Stimulated activated CD8-positive, alpha-beta memory T cell treated with anti-CD3 and anti-CD28 coated beads, Interleukin-4, amount 100 ng/mL, for 48 hours (primary cell): ENCODE measurements around the gene MAP4K2.
"Not testable (repeated sequence)": the region's sequence is repeated elsewhere in the genome, so short reads cannot be mapped to it uniquely, and the experiment has no call there.

Experiments used
- DNase-seq: peaks from one replicate; pipeline ENCODE4 v3.0.0-alpha.2; 2020

MAP4K2 gene

DNA sequence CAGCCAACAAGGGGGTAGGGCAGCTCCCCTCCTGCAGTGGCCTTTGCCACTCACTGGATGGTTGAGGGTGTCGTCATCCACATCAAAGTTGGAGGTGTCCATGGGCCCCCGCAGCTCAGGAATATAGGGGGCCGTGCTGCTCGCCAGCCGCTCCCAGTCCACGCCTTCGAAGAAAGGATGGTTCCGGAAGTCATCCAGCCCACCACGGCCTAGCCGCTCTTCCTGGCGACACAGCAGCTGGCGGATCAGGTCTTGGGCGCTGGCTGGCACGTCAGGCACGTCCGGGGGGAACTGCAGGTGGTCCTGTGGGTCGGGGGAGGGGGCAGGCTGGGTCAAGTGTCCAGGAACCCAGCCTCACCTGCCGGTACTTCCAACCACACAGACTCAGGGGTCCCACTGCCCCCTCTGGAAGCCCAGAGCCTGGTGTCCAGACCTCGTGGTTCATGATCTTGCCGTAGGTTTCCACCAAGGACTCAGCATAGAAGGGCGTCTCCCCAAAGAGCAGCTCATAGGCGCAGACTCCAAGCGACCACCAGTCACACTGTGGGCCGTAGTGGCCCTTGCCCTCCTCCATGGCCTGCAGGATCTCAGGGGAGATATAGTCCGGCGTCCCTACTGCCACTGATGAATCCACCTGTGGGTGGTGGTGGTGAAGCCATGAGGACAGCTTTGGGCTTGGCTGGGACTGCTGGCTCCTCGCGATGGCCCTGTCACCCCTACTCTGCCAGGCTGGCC, 35.8 kb upstream of the MAP4K2 start:
- no peak for DNase-seq

DNA sequence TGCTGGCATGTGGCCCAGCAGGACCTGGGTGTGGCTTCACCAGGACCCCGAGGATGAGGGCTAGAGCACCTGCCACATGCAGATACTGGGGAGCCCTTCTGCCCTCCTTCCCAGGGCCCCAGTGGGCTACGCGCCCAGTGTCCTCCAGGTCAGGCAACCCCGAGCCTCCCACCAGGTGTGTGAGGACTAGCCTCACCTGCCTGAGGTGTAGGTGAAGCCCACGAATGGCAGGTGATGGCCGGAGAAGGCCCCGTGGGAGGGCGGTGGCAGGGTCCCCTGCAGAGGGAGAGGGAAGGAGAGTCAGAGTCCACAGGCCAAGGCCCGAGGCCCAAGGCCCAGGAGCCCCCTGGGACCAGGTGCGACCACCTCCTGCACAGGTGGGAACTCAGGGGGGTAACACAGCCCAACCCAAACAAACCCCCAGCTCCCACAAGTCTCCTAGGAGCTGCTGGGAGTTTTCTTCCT, 34.9 kb upstream of the MAP4K2 start:
- no peak for DNase-seq

DNA sequence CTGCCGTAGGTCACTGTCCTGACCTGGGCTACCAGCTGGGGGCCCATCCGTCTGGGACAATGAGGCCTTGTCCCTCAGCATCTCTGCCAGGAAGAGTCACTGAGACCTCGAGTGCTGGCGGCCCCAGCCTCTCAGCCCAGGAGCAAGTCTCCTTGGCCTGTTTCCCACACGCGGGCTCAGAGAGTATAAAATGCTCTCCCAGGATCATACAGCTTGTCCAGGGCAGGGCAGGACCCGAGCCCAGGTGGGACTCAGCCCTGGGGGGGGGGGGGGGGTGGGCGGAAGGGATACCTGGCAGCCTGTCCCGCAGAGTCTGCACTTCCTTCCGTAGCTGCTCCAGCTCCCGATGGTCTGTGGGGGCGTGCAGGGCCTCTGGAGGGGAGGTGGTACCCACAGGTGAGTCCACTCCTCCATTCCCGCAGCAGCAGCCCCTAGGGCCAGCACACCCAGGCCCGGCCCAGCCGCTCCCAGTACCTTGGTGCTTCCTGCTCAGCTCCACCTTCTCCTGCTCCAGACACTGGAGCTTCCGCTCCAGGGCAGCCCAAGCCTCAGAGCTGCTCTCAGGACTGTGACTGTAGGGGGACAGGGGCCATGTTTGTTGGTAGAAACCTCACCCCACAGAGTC, 33.5 kb upstream of the MAP4K2 start:
- no peak for DNase-seq

DNA sequence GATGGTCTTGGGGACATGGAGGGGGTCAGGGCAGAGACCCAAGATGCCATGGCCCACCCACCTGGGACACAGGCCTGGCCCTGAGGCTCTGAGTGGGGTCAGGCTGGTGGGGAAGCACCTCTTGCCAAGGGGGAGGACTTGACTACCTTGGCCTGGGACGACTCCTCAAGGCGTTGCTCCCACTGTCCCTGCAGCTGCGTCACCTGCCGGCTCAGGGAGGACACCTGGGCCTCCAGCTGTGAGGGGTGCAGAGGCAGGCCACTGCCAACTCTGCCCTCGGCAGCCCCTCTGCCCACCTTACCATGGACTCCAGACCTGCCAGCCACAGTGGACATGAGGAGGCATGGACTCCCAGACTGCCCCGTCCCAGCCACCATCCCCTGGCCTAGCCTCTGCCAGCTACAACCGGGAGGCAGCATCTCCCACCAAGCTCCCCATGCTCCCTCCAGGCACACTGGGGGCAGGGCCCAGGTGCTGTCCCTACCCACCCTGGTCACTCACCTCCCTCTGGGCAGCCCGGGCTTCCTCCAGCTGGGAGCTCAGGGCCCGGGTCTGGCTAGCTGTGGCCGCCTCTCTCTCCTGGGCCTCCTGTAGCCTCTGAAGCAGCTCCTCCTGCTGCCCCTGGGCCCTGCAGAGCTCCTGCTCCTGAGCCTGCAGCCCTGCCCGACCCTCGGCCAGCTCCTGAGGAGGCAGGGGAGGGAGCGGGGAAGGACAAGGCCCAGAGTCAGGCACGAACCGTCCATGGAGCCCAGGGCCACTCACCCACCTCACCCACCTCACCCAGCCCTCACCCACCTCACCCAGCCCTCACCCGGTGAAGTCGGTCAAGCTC, 32.8 kb upstream of the MAP4K2 start:
- no peak for DNase-seq

DNA sequence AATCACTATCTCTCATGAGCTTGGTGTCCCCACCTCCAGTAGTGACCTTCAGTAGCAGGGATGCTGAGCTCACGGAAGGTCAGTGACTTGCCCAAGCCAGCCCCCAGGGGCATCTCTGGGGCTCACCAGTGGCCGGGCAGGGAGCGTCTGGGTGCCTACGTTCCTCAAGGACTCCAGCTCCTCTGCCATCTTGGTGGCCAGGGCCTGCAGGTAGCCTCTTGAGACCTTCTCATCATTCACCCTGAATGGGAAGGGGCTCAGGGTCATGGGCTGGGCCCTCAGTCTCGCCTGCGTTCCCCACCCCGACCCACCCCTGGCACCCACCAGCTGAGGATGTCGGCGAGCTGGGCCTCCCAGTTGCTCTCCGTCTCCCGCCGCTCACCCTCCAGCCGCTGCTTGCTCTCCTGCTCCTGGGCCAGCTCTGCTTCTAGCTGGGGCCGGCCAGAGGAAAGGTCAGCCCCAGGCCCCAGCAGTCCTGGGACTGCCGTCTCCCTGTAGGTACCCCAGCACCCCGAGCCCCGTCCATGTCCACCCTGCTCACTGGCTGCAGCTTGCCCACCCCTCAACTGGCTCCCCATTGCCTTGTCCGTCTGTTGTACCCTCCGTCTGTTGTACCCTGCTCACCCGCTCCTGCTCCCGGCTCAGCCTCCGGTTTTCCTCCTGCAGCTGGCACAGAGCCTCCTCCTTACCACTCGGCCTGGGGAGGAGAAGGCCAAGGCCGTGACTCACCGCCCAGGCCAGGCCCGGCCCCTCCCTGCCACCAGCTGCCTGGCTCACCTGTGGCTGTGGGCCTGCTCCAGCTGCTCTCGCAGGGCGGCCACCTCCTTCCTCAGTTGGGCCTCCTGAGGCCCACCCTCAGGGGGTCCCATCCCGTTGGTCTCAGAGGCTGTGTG, 32.0 kb upstream of the MAP4K2 start:
- DNase-seq: no peak

DNA sequence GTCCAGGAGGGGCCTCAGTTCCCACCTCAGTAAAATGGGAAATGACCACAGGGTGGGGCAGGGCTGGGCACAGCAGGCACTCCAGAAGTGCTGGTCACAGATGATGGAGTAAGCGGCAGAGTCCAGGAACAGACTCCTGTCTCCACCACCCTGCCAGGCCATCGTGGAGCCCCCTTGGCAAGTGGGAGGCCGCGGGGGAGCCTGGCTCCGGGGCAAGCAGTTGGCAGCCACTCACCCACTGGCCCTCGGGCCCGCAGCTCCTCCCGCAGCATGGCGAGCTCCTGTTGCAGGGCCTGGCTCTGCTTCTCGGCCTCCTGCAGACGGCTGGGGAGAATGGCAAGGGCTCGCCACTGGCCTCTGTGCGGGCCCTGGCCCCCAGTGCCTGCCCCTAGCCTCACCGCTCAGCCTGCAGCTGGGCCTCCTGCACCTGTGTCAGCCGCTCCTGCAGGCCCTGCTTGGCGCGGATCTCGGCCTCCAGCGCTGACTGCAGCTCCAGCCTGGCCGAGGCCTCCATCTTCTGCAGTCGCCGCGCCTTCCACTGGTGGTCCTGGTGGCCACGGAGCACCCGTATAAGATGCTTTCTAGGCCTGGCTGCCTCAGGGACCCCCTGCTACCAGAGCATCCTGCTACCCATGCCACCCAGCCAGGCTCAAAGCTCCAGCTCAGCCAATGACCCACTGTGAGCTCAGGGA, 31.2 kb upstream of the MAP4K2 start:
- DNase-seq: no peak

DNA sequence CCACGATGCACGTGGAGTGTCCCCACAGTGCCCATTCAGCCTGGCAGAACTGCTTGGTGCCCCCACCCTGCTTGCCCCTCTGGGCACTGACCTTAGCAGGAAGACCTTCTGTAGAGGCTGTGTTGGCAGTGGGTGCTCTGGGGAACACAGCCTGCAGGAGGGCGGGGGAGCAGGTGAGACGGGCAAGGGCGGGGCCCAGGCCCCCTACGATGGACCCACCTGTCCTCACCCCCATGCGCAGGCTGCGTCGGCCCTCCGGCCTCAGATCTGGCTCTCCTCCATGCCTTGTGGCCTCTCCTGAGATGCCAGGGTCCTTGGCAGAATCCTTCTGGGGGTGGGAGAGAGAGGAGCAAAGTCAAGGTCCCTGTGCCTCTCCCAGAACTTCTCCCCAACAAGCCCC, 30.5 kb upstream of the MAP4K2 start:
- DNase-seq: no peak

DNA sequence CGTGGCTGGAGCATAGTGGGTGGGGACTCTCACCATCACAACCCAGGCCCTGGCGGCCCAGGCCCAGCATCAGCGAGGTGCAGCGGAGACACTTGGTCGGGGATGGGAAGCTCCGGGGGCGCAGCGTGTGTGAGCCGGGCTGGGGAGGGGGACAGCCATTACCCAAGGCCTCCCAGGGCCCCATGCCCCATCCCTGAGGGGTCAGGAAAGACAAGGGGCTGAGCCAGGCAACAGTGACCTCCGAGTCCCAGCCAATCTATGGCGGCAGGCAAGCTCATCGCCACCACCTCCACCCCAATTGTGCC, 30.1 kb upstream of the MAP4K2 start:
- no peak for DNase-seq

DNA sequence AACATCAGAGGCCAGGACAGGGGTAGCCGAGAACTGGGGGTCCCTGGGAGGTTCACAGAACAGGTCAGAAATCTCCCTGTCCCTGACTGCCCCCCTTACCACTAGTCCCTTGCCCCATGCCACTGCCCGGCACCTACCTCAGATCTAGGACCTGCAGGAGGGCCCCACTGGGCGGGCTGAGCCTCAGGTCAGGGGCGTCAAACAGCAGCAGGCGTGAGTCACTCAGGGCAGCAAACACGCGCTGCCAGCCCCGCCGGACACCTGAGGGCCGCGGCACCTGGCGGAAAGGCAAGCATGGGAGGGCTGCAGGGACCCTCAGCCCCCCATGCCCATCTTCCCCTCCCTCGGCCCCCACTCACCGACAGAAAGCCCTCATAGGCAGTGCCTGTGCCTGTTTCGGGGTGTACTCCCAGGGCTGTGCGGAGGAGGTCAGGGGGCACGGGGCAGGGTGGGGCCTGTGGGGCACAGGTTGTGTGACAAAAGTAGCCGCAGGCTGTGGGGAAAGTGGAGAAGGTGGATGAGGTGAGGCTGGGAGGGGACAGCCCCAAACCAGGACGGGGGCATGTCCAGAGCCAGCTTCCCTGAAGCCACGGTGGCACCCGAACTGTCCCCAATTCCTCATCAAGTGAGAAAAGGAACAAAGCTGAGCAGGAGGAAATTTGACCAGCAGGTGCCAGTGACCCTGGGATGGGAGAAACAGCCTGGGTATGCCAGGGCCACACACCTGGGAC, 29.6 kb upstream of the MAP4K2 start:
- DNase-seq: no peak

DNA sequence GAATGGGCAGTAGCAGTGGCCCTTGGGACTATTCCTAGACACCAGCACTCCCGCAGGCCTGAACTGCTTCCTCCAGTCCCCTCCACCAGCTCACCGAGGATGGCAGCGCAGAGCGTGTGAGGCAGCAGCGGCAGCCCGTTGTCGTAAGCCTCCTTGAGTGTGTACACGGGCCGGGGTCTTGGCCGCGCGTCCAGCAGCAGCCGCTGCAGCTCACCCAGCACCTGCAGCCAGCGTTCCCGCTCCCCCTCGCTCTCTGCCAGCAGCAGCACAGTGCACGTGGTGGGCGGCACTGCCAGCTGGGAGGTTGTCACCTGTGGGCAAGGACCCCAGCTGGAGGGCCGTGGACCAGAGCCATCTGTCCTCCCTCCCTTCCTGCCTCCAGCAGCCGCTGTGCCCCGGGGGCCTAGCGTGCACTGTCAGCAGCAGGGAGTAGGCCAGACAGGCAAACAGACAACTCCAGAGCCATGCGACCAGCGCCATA, 28.4 kb upstream of the MAP4K2 start:
- no peak for DNase-seq

DNA sequence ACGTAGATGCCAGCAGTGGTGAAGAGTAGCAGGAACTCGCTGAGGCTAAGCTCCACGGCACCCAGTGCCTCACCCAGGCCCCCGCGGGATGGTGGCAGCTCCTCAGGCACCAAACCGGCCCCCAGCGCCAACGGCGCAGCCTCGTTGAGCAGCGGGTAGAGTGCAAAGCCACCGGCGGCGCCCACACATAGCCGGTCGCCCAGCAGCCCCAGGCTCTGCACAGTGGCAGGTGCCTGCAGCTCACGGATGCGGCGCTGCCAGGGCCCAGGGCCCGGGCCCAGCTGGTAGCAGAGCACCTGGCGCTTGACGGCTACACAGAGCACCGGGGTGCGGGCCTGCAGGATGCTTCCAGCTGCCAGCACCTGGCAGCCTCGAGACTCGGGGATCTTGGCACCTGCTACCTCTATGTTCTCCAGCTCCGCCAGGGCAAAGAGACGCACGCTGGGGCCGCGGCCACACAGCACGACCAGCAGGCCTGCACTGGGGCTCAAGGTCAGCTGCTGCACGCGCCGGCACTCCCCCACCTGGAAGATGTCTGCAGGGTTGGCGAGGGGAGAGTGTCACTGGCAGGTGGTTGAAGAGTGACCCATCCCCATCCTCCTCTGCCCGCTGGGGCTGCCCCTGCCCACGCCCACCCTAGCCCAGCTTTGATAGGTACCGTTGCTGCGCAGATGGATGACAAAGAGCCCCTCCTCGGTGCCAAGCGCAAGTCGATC, 26.7 kb upstream of the MAP4K2 start:
- DNase-seq: no peak

DNA sequence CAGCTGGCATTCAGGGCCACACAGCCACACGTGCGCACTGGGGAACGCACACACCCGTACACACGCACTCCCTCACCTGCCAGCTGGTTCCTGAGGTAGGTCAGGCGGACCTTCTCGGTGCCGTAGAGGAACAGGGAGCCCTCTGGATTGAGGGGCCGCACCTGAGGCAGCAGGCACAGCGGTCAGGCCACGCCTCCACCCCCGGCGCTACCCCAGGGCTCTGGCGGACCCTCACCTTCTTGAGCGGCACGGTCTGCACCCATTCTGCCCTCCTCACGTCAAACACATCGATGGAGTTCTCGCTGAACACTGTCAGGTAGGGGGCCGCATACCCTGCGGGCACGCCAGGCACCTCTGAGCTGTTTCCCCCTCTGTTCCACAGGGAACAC, 24.4 kb upstream of the MAP4K2 start:
- no peak for DNase-seq

DNA sequence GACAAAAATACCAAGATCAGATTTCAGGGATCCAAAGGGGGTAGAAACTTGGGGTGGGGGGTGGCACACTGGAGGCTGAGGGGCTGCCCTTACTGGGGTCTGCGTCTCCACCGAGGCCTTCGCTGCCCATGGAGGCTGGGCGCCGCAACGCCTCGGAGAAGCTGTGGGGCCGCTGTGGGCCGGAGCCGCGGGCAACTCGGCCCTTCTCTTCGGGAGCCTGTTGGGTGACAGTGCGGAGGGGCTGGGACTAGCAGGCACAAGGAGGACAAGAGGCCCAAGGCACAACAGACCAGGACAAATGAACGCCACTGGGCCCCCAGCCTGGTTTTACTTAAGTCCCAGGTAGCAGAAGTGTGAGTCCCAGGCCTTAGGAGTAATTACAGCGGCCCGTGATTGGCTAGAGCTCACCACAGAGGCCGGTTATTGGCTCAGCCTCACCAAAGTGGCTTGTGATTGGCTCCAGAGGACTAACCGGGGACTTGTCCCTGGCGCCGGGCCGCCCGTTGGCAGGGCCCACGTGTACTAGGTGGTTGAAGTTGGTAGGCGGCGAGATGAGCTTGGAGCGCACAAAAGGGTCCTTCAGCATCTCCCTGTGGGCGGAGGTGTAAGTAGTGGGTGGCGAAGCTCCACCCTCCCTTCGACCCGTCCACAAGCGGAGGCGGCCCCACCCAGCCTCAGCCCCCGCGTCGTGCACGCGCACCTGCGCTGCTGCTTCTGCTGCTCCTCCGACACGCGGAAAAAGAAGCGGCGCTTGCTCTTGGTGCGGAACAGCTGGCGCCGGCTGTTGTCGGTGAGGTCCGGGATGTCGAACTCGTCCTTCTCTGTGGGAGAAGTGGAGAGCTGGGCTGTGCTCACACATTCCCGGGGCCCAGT, 23.8 kb upstream of the MAP4K2 start:
- DNase-seq: no peak

DNA sequence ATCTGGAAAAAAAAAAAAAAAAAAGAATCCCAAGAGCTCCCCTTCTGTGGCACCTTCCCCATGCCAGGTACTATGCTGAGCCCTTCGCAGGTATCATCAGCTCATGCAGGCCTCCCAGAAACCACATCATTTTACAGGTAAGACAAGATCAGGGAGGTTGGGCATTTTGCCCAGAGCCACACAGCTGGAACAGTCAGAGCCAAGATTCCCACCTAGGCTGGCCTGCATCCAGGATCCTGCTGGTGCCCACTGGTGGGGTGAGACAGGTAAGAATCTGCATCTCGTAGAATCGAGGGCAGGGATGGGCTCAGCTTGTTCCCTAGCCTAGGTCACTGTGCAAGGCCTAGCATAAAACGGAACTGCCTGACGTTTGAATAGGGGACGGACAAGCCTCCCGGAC, 23.0 kb upstream of the MAP4K2 start:
- DNase-seq: no peak

DNA sequence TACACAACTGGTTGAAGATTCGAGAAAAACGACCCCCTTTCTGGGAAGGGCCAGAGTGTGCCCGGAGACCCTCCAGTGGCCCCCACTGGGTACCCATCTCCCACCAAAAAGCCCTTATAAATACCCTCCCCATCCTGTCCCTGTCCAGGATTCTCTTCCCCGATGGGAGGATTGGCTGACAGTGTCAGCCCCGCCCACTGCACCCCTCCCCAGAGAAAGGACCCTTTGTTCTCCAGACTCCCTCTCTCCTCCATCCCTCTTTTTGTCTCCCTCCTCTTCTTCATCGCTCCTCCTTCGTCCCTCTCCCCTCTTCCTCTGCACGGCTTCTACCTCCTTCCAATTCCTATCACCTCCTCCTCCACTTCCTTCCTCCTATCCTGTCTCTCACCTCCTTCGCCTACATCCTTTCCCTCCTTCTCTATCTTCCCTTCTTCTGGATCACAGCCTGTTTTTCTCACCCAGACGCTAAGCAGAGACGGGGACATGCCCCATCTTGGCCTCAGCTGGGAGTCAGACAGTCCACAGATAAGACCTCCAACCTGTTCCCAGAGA, 20.6 kb upstream of the MAP4K2 start:
- DNase-seq: no peak

DNA sequence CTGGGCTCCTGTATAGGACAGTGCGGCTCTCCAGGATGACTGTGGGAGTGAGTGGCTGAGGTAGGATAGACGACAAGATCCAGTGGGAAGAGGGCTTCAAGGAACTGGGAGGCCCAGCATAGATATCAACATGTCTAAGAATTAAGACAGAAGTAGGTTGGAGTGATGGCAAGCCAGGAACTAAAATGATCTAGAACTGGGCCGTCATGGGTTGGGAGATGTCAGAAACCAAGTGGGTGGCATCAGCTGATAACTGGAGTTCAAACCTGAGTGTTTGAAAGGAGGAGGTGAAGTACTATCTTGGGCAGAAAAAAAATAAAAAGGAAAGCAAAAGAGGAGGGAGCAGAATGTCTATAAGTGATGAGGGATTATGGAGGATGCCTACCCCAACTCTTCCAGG, 14.5 kb upstream of the MAP4K2 start:
- DNase-seq: no peak

DNA sequence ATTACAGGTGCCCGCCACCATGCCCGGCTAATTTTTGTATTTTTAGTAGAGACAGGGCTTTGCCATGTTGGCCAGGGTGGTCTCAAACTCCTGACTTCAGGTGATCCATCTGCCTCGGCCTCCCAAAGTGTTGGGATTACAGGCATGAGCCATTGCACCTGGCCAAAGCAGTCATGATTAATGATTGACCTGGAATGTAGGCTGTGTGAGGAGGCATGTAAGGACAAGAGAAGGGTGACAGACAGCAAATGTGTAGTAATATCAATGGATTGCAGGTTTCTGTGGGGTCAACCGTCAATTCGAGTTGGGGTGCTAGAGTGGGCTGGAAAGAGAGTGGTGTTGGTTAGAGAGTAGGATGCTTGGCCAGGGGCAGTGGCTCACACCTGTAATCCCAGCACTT, 12.4 kb upstream of the MAP4K2 start:
- not testable (repeated sequence) for DNase-seq

DNA sequence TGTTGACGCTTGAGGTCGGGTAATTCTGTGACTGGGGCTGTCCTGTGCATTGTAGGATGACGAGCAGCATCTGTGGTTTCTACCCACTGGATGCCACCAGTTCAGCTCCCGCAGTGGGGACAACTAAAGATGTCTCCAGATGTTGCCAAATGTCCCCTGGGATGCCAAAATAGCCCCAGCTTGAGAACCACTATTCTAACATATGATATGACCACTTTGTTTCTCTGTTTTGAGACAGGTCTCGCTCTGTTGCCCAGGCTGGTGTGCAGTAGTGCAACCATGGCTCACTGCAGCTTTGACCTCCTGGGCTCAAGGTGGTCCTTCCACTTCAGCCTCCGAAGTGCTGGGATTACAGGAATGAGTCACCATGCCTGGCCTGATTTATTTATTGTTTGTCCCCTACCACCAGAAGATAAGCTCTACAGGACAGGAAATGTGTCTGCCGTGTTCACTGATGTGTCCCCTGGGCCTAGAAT, 11.7 kb upstream of the MAP4K2 start:
- DNase-seq: no peak

DNA sequence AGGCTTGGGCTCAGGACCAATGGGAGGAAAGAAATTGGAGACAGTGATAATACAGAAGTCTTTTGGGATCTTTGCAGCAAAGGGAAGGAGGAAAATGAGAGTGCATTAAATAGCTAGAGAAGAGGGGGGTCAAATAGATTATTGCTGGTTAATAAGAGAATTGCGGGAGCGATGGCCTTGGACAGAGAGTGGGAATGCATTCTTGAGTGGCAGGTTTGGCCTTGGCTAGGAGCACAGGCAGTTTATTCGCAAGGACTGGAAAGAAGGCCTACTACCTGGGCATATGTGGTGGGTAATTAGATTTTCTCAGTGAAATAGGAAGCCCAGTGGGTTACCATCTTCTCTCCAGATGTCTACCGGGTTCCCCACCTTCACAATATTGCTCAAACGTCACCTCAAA, 10.8 kb upstream of the MAP4K2 start:
- no peak for DNase-seq
